HCT116 (cell line): ENCODE data around the gene FAM98C. TPM values are rescaled to one million over a fixed set of nuclear protein-coding genes. Genes with fewer than 3 reads are reported as not detected.

Experiments
- ATAC-seq: fragments of 200-7000 bp; cut with Tn5 transposase; 2 replicates; pipeline ENCODE4 v1.9.1; 2020; ENCODE audit warnings: mild to moderate bottlenecking, moderate library complexity
- BruUV-seq: library from RNA; stranded (reverse); fragments of 400-500 nt; replicated peaks from 2 replicates; lab custom pipeline; 2021; lab: Mats Ljungman, UMichigan
- CTCF ChIA-PET: fragments of 300-600 bp; sonication (Branson Sonifier 250); formaldehyde crosslinking; loops from one replicate; lab custom pipeline; 2021; ENCODE audit warnings: antibody characterized with exemption; lab: Charles Lee
- POLR2A ChIA-PET: fragments of 300-600, 350-600 bp; sonication (Branson Sonifier 250); formaldehyde crosslinking; loops from one replicate; lab custom pipeline; 2021; ENCODE audit warnings: antibody characterized with exemption; lab: Charles Lee
- RAD21 ChIA-PET, 2 experiments: fragments of 300-600 bp; sonication (Branson Sonifier 250); formaldehyde crosslinking; loops; one replicate each; lab custom pipeline; 2023; ENCODE audit warnings: low total read pairs in 2 of 2; ENCODE audit not compliant: uncharacterized antibody in 2 of 2, unreplicated experiment in 2 of 2, low non-redundant PET in 1 of 2; lab: Charles Lee
- DNase-seq: peaks from one replicate; pipeline ENCODE4 v3.0.0-alpha.2; 2010; ENCODE audit warnings: low read depth, low spot score
- H2AFZ ChIP-seq: fragments of 200-600 bp; shearing (Covaris generic), sonication (generic); 2 replicates; pipeline ENCODE4 v1.6.1; 2017; ENCODE audit warnings: low read depth, mixed run types, mixed read lengths, antibody characterized with exemption, low read length; ENCODE audit not compliant: poor library complexity, severe bottlenecking
- H3K27ac ChIP-seq: 2 replicates; pipeline ENCODE4 v1.5.1; 2012; ENCODE audit warnings: low read depth, low read length
- H3K27me3 ChIP-seq: fragments of 200-600 bp; sonication (generic); 2 replicates; pipeline ENCODE4 v1.6.1; 2016; ENCODE audit warnings: mixed run types, low read length, mixed read lengths; ENCODE audit not compliant: insufficient read depth
- H3K36me3 ChIP-seq, 2 experiments: fragments of 200-500 bp in 1 of 2; fragments of 200-600 bp in 1 of 2; sonication (Bioruptor generic) in 1 of 2; sonication (generic) in 1 of 2; 2 replicates each; pipeline versions ENCODE4 v1.5.1 to v1.6.1; 2014 to 2016; ENCODE audit warnings: low read length in 2 of 2, inconsistent platforms in 1 of 2, mixed read lengths in 1 of 2, mixed run types in 1 of 2; ENCODE audit not compliant: insufficient read depth in 2 of 2, control insufficient read depth in 1 of 2
- H3K4me1 ChIP-seq, 2 experiments: fragments of 200-600 bp in 1 of 2; sonication (generic) in 1 of 2; 2 replicates each; pipeline versions ENCODE4 v1.5.1 to v1.6.1; 2012 to 2017; ENCODE audit warnings: low read length in 2 of 2, inconsistent platforms in 1 of 2, mild to moderate bottlenecking in 1 of 2, mixed read lengths in 1 of 2, mixed run types in 1 of 2, moderate library complexity in 1 of 2; ENCODE audit not compliant: insufficient read depth in 2 of 2, control insufficient read depth in 1 of 2
- H3K4me2 ChIP-seq: fragments of 200-600 bp; sonication (generic); 2 replicates; pipeline ENCODE4 v1.6.1; 2017; ENCODE audit warnings: mixed run types, low read length, mixed read lengths
- H3K4me3 ChIP-seq, 2 experiments: fragments of 200-600 bp in 1 of 2; sonication (generic) in 1 of 2; replicated peaks in 1 of 2; 2 replicates each; pipeline ENCODE4 v1.5.1; 2011 to 2016; ENCODE audit warnings: low read length in 2 of 2, control low read depth in 1 of 2, low read depth in 1 of 2, mild to moderate bottlenecking in 1 of 2, mixed read lengths in 1 of 2, mixed run types in 1 of 2
- H3K79me2 ChIP-seq: fragments of 200-600 bp; sonication (generic); 2 replicates; pipeline ENCODE4 v1.6.1; 2017; ENCODE audit warnings: mild to moderate bottlenecking, mixed run types, low read length, moderate library complexity, mixed read lengths; ENCODE audit not compliant: insufficient read depth
- H3K9ac ChIP-seq: fragments of 200-600 bp; sonication (generic); 2 replicates; pipeline ENCODE4 v1.6.1; 2016; ENCODE audit warnings: low read length, mixed read lengths
- H3K9me2 ChIP-seq: fragments of 200-600 bp; sonication (generic), shearing (Covaris generic); 2 replicates; pipeline ENCODE4 v1.6.1; 2017; ENCODE audit warnings: mixed run types, mild to moderate bottlenecking, moderate library complexity; ENCODE audit not compliant: insufficient read depth
- H3K9me3 ChIP-seq, 2 experiments: fragments of 200-500 bp in 1 of 2; fragments of 200-600 bp in 1 of 2; sonication (Bioruptor generic) in 1 of 2; sonication (generic) in 1 of 2; 2 replicates each; pipeline ENCODE4 v1.6.1; 2014 to 2017; ENCODE audit warnings: low read length in 2 of 2, mixed read lengths in 2 of 2, inconsistent platforms in 1 of 2, low read depth in 1 of 2, mild to moderate bottlenecking in 1 of 2, mixed run types in 1 of 2, moderate library complexity in 1 of 2; ENCODE audit not compliant: control insufficient read depth in 1 of 2, insufficient read depth in 1 of 2
- H4K20me1 ChIP-seq: fragments of 200-600 bp; sonication (generic), shearing (Covaris generic); 2 replicates; pipeline ENCODE4 v1.6.1; 2017; ENCODE audit warnings: mixed run types, mild to moderate bottlenecking, moderate library complexity; ENCODE audit not compliant: insufficient read depth
- ELF1 ChIP-seq: IDR thresholded peaks from 2 replicates; pipeline ENCODE4 v1.6.1; 2012; ENCODE audit warnings: low read depth, borderline replicate concordance
- MAX ChIP-seq: IDR thresholded peaks from 2 replicates; pipeline ENCODE4 v1.6.1; 2012
- SIN3A ChIP-seq: IDR thresholded peaks from 2 replicates; pipeline ENCODE4 v1.6.1; 2012; ENCODE audit warnings: low read depth
- YY1 ChIP-seq: IDR thresholded peaks from 2 replicates; pipeline ENCODE4 v1.6.1; 2011; ENCODE audit warnings: low read length, low read depth, moderate library complexity, mild to moderate bottlenecking; ENCODE audit not compliant: insufficient replicate concordance; ENCODE audit errors: extremely low read depth
- ZBTB33 ChIP-seq: IDR thresholded peaks from 2 replicates; pipeline ENCODE4 v1.6.1; 2011; ENCODE audit warnings: mild to moderate bottlenecking, low read length, moderate library complexity; ENCODE audit not compliant: insufficient replicate concordance; ENCODE audit errors: extremely low read depth
- ZFX ChIP-seq: fragments of 450-650 bp; IDR thresholded peaks from 2 replicates; pipeline ENCODE4 v1.6.1; 2017
- intact Hi-C: fragments of 100-400 bp; cut with micrococcal nuclease; formaldehyde crosslinking; loops from 2 replicates; pipeline ENCODE4 v1.10.0; 2022
- total RNA-seq: library from RNA; stranded (reverse); gene quantifications from one replicate; pipeline ENCODE4 v1.2.1, GENCODE V29; 2021; ENCODE audit not compliant: unreplicated experiment

Gene FAM98C
- total RNA-seq, 1 experiment from 2014 or later: 33.8 TPM

- Histone ChIP-seq H3K27ac (no peak overlapping the region), H3K9ac (no peak overlapping the region), H3K27me3 (no peaks in the 10 kb centered on the region), H3K79me2 (no peaks in the 10 kb centered on the region), H3K9me2 (no peaks in the 10 kb centered on the region), H4K20me1 (no peaks in the 10 kb centered on the region), H3K36me3 (no peaks in the 10 kb centered on the region), H3K9me3 (no peaks in the 10 kb centered on the region), H3K4me3 (no peak overlapping the region), H2AFZ (no peak overlapping the region), H3K4me2 (no peak overlapping the region), H3K4me1 (no peaks in the 10 kb centered on the region; a peak in 1 of 4 replicates)
- CTCF ChIA-PET: no interaction called here
- intact Hi-C loops: no loop called here
- DNase-seq (no peak), ATAC-seq (no peak)
- TF ChIP-seq ELF1 (no peak), ZBTB33 (no peak), YY1 (no peak), ZFX (no peak), SIN3A (no peak)
- RAD21 ChIA-PET: no interaction called here
- POLR2A ChIA-PET: no interaction called here
- BruUV-seq: no TSS peak
These were observed 39.8 kb downstream of the FAM98C start for GRCh38 chr19:38442736-38443135.

GRCh38 chr19:38443458-38443999 lies 40.6 kb downstream of the FAM98C start:
- Histone ChIP-seq H2AFZ (no peak overlapping the region), H3K4me1 (no peaks in the 10 kb centered on the region; a peak in 1 of 4 replicates), H3K9me2 (no peaks in the 10 kb centered on the region), H3K4me3 (no peak overlapping the region), H4K20me1 (no peaks in the 10 kb centered on the region), H3K9ac (no peak overlapping the region), H3K79me2 (no peaks in the 10 kb centered on the region), H3K27ac (no peak overlapping the region), H3K36me3 (no peaks in the 10 kb centered on the region), H3K27me3 (no peaks in the 10 kb centered on the region), H3K9me3 (no peaks in the 10 kb centered on the region), H3K4me2 (no peak overlapping the region)
- no peak for DNase-seq
- TF ChIP-seq MAX (no peak), YY1 (no peak)
- ChIA-PET RAD21 (no interaction called here), CTCF (no interaction called here), POLR2A (no interaction called here)
- intact Hi-C loops: no loop called here
- no TSS peak for BruUV-seq
- no peak for ATAC-seq
